ENCODE measurements around the gene OPRD1.

- TF ChIP-seq CTCF (IDR thresholded peaks at IDR 0.05 in 4 of 5, conservative IDR thresholded peaks at IDR 0.05 in 1 of 5) (no peak), POLR2A (IDR thresholded peaks at IDR 0.05) (no peak)
These were observed 90.8 kb downstream of the OPRD1 start for GRCh38 chr1:28902738-28903137.
